A673 (cell line): ENCODE measurements around the gene GLB1L2. TPM values are rescaled to one million over a fixed set of nuclear protein-coding genes. Genes with fewer than 3 reads are reported as not detected.
"Not testable (repeated sequence)": the region's sequence is repeated elsewhere in the genome, so short reads cannot be mapped to it uniquely, and the experiment has no call there.

ENCODE experiments used
- Bru-seq: library from RNA; stranded (reverse); fragments of 400-500 nt; gene quantifications from one replicate; lab custom pipeline; 2021; lab: Mats Ljungman, UMichigan
- BruChase-seq, 2 experiments: library from RNA; stranded (reverse); fragments of 400-500 nt; gene quantifications; one replicate each; lab custom pipeline; 2021; lab: Mats Ljungman, UMichigan
- BruUV-seq: library from RNA; stranded (reverse); fragments of 400-500 nt; replicated peaks from 2 replicates; lab custom pipeline; 2021; lab: Mats Ljungman, UMichigan
- CTCF ChIA-PET: fragments of 300-600 bp; sonication (Branson Sonifier 250); formaldehyde crosslinking; loops from one replicate; lab custom pipeline; 2022; ENCODE audit warnings: antibody characterized with exemption; lab: Charles Lee
- POLR2A ChIA-PET: fragments of 300-600 bp; sonication (Branson Sonifier 250); formaldehyde crosslinking; loops from one replicate; lab custom pipeline; 2022; ENCODE audit warnings: antibody characterized with exemption; ENCODE audit not compliant: low non-redundant PET; lab: Charles Lee
- DNase-seq: peaks from one replicate; pipeline ENCODE4 v3.0.0-alpha.2; 2015; ENCODE audit warnings: low spot score
- H3K27ac ChIP-seq: fragments of 200-600 bp; sonication (generic); 2 replicates; pipeline ENCODE4 v1.5.1; 2016; ENCODE audit warnings: mixed run types, low read depth, mild to moderate bottlenecking, mixed read lengths, antibody characterized with exemption, low read length; ENCODE audit not compliant: poor library complexity, severe bottlenecking
- H3K27me3 ChIP-seq: fragments of 200-600 bp; sonication (generic); replicated peaks from 2 replicates; pipeline ENCODE4 v1.6.1; 2017; ENCODE audit warnings: mixed run types, low read depth, mild to moderate bottlenecking, mixed read lengths, antibody characterized with exemption, low read length; ENCODE audit not compliant: insufficient read depth, poor library complexity
- H3K36me3 ChIP-seq: fragments of 200-600 bp; sonication (generic); 2 replicates; pipeline ENCODE4 v1.6.1; 2016; ENCODE audit warnings: mixed run types, mild to moderate bottlenecking, mixed read lengths, antibody characterized with exemption, low read length; ENCODE audit not compliant: insufficient read depth, poor library complexity, severe bottlenecking
- H3K4me1 ChIP-seq: fragments of 200-600 bp; sonication (generic); 2 replicates; pipeline ENCODE4 v1.6.1; 2017; ENCODE audit warnings: mixed run types, mild to moderate bottlenecking, mixed read lengths, antibody characterized with exemption, low read length; ENCODE audit not compliant: insufficient read depth, poor library complexity, severe bottlenecking
- H3K4me3 ChIP-seq: fragments of 200-600 bp; sonication (generic); 2 replicates; pipeline ENCODE4 v1.5.1; 2016; ENCODE audit warnings: low read depth, mixed run types, mild to moderate bottlenecking, mixed read lengths, low read length; ENCODE audit not compliant: poor library complexity, severe bottlenecking
- H3K9me3 ChIP-seq: fragments of 200-600 bp; sonication (generic); 2 replicates; pipeline ENCODE4 v1.6.1; 2016; ENCODE audit warnings: mixed run types, low read depth, mild to moderate bottlenecking, mixed read lengths, antibody characterized with exemption, low read length; ENCODE audit not compliant: poor library complexity, severe bottlenecking
- CTCF ChIP-seq: fragments of 300-800, 200-600 bp; sonication (generic); conservative IDR thresholded peaks from 2 replicates; pipeline ENCODE4 v1.5.1; 2017; ENCODE audit warnings: low read depth, mild to moderate bottlenecking, antibody characterized with exemption, low read length, moderate library complexity, mixed read lengths
- EZH2 ChIP-seq: fragments of 200-600 bp; sonication (generic); IDR thresholded peaks from 2 replicates; pipeline ENCODE4 v1.6.1; 2017; ENCODE audit warnings: borderline replicate concordance, low read depth, mild to moderate bottlenecking, mixed read lengths, antibody characterized with exemption, low read length; ENCODE audit not compliant: poor library complexity, severe bottlenecking
- intact Hi-C: fragments of 100-400 bp; cut with micrococcal nuclease; formaldehyde crosslinking; loops from one replicate; pipeline ENCODE4 v1.10.0; 2022; ENCODE audit not compliant: unreplicated experiment
- long read RNA-seq: library from polyadenylated mRNA; stranded (forward); transcript quantifications from one replicate; pipeline ENCODE4 v2.0.0, GENCODE V29; 2022
- total RNA-seq: library from RNA; stranded (reverse); gene quantifications from 2 replicates; pipeline ENCODE4 v1.2.3, GENCODE V29; 2021

Gene GLB1L2
- total RNA-seq: 21.7 and 22.6 TPM in 2 replicates
- Bru-seq, nascent RNA: percentile 54 among the genes with signal in this experiment
- BruChase-seq, experiment 1, labeled RNA remaining after a 2-hour chase: percentile 58 among the genes with signal in this experiment
- BruChase-seq, experiment 2, labeled RNA remaining after a 6-hour chase: percentile 52 among the genes with signal in this experiment
- long read RNA-seq, transcript GLB1L2-205 (19 exons, 3,365 nt): major isoform, 46 of 64 reads
- long read RNA-seq, partial matches to known transcripts: 8 of 64 reads
- long read RNA-seq, other reads (novel, unspliced or antisense): 10 of 64 reads

DNA sequence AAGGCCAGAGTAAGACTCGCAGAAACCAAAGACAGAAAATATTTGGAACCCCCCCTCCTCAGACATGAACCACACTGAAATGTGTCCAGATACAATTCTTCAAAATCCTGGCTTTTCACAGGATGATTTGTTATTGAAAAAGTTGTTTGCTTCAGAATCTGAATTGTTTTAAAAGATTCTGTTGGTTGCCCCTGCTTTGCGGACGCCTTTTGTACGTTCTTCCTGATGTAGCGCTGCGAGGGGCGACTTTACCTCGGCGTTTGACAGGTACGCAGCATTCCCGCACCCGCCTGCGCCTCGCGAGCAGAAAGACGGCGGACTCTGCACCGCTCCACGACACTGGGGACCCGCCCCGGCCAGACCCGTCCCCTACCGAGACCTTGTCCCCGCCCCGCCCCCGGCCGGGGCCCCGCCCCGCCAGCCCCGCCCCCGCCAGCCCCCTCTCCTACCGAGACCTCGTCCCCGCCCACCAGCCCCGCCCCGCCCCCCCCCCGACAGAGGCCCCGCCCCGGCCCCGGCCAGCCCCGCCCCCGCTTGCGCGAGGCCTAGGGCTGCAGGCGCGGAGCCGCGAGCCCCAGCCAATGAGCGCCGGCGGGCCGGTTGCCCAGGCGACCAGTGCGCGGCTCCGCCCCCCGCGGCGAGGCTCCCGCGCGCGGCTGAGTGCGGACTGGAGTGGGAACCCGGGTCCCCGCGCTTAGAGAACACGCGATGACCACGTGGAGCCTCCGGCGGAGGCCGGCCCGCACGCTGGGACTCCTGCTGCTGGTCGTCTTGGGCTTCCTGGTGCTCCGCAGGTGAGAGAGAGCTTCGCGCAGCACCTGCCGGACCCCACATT lies at the start of gene GLB1L2:
Gene GLB1L2, plus strand, starts transcription at position 635 of the 835 bp plus-strand sequence. Its CDS starts 74 bp downstream, at position 709.
- BruUV-seq: no TSS peak
- Histone ChIP-seq H3K4me3 (peak within 1 kb of the TSS; percentile 53), H3K27me3 (no peaks in the 10 kb centered on the region), H3K9me3 (no peaks in the 10 kb centered on the region), H3K27ac (no peak within 1 kb of the TSS), H3K4me1 (peaks cover 10% of the 10 kb centered on the region), H3K36me3 (no peaks in the 10 kb centered on the region)
- peak; percentile 87 for DNase-seq
- TF ChIP-seq CTCF (no peak), EZH2 (no peak)
- intact Hi-C loops: no loop called here
- CTCF ChIA-PET: no interaction called here
- POLR2A ChIA-PET: no interaction called here

DNA sequence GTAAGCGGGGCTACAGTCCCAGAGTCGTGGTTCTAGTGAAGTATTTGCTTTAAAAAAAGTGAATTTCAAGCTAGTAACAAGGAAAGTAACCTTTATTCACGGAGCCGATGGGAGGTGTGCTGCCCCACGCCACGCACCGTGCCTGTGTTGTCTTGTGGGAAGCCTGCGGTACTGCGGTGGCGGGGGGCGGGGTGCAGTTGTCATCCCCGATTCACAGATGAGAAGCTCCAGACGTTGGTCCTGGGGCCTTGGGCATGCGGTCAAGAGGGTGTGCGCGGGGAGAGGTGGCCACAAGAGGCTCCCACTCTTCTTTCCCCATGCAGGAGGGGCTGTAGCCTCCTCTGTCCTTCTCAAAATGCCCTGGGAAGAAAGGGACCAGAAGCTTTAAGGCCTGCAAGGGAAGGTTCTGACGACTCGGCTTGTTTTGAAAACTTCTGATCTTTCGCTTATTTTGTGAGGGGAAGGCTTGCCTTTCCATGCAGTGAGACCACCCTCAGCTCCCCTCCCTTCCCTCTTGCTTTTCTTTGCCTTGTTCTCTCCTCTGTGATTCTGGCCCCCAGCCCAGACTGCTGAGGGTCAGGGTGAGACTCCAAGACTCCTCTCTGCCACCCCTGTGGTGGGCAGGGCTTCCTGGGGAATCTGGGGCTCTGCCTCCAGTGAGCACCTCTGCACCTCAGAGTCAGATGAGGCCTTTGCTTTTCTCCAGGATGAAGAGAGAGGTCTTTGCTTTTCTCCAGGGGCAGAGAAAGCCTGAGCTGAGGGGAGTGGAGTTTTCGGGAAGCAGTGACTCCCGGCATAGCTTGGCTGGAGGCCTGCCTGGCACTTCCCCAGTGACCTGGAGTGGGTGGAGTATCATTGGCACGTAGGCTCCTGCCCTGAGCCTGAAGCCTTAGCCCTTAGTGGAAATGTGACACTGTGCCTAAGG lies 49.4 kb upstream of the GLB1L2 start:
- TF ChIP-seq EZH2 (no peak), CTCF (no peak)
- H3K9me3 ChIP-seq: no peaks in the 10 kb centered on the region
- H3K27me3 ChIP-seq: peaks cover 38% of the 10 kb centered on the region
- intact Hi-C loops: no loop called here
- no peak for DNase-seq
- H3K4me1 ChIP-seq: no peaks in the 10 kb centered on the region
- H3K4me3 ChIP-seq: no peak overlapping the region
- POLR2A ChIA-PET: no interaction called here
- CTCF ChIA-PET: no interaction called here
- H3K27ac ChIP-seq: no peak overlapping the region
- BruUV-seq: no TSS peak
- no peaks in the 10 kb centered on the region for H3K36me3 ChIP-seq

DNA sequence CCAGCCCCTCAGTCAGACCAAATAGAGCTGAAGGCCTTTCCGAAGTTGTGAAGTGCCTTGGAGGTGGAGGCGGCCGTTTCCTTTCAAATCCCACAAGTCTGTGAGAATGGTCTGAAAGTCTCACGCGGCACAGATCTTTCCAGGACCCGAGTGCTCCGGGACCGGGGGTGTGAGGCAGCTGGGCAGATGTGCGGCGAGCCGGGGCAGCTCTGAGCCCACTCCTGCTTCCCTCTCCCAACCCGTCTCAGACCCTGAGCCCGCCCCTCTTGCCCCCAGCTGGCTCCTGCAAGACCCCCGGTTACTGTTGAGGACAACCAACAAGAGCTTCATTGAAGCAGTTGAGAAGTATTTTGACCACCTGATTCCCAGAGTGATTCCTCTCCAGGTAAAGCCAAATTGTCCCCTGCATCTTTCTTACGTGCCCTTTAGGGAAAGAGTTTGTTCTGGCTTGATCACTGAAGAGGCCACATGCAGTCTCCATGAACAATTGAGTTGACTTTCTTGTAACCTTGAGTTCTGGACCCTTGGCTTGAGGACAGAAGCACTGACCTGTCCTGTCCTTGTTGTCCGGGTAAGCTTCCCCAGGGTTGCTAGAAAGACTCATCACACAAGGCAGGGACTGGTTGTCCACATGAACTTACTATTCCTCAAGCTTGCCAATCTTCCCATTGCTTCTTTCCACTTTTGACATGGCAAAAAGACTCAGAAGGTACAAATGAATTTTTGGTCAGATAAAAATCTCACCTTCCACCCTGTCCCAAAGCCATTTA lies 48.1 kb upstream of the GLB1L2 start:
- H3K9me3 ChIP-seq: no peaks in the 10 kb centered on the region
- no peaks in the 10 kb centered on the region for H3K4me1 ChIP-seq
- DNase-seq: no peak
- H3K36me3 ChIP-seq: no peaks in the 10 kb centered on the region
- TF ChIP-seq CTCF: no peak
- TF ChIP-seq EZH2: no peak
- H3K27me3 ChIP-seq: peaks cover 25% of the 10 kb centered on the region
- no peak overlapping the region for H3K4me3 ChIP-seq
- no TSS peak for BruUV-seq
- POLR2A ChIA-PET: no interaction called here
- CTCF ChIA-PET: no interaction called here
- intact Hi-C loops: no loop called here
- H3K27ac ChIP-seq: no peak overlapping the region

GRCh38 chr11:134284349-134284748 lies 47.4 kb upstream of the GLB1L2 start:
- intact Hi-C loops, POLR2A ChIA-PET, DNase-seq, H3K4me3 ChIP-seq, H3K4me1 ChIP-seq, H3K27ac ChIP-seq, CTCF ChIA-PET, H3K9me3 ChIP-seq, BruUV-seq, H3K36me3 ChIP-seq: not testable (repeated sequence)
- peaks cover 18% of the 10 kb centered on the region for H3K27me3 ChIP-seq
